ENCODE measurements around the gene SERTAD2. TPM values are rescaled to one million over a fixed set of nuclear protein-coding genes. Genes with fewer than 3 reads are reported as not detected.

SERTAD2 gene
- total and polyA plus RNA-seq, 2 of the 4 experiments (the other 2 are of a cell fraction): 5.0 to 11.0 TPM

GRCh38 chr2:64659252-64659651 lies 5.5 kb upstream of the SERTAD2 start:
- no peaks in the 10 kb centered on the region for H3K36me3 ChIP-seq (ENCODE audit: control insufficient read depth, insufficient read depth, low read length)
- H3K56ac ChIP-seq (ENCODE audit: extremely low read depth, insufficient read depth, low read length): no peak overlapping the region
- no peak overlapping the region for H3K14ac ChIP-seq (replicated peaks; ENCODE audit: low read depth, low read length)
- dilution Hi-C loops (cut with HindIII; ENCODE audit: low sequenced_read_pairs, unreplicated experiment): no loop called here
- no peaks in the 10 kb centered on the region for H3K9me3 ChIP-seq (ENCODE audit: control insufficient read depth, insufficient read depth, low read length)
- no peak overlapping the region for H3K4ac ChIP-seq (ENCODE audit: low read depth, low read length)
- ATAC-seq (ENCODE audit: low read depth) (no peak), DNase-seq (no peak)
- no peak overlapping the region for H3K9ac ChIP-seq (ENCODE audit: low read depth, low read length)
- no peak overlapping the region for H2BK5ac ChIP-seq (ENCODE audit: low read depth, low read length, poor library complexity, severe bottlenecking)
- peaks cover 3% of the 10 kb centered on the region; the same call in 1 of the 2 replicates for H3K4me1 ChIP-seq (ENCODE audit: control insufficient read depth, insufficient read depth, low read length)
- ChIA-PET POLR2A (ENCODE audit: unreplicated experiment) (no interaction called here), CTCF (no interaction called here)
- TF ChIP-seq CHD1 (IDR thresholded peaks at IDR 0.05; ENCODE audit: low read depth, low read length) (no peak), MXI1 (IDR thresholded peaks at IDR 0.05; ENCODE audit: borderline replicate concordance, low read depth, low read length) (no peak), CTCF (conservative IDR thresholded peaks at IDR 0.05; ENCODE audit: low read depth, low read length) (no peak), RCOR1 (IDR thresholded peaks at IDR 0.05; ENCODE audit: insufficient replicate concordance, low read length) (no peak), RAD21 (IDR thresholded peaks at IDR 0.05; ENCODE audit: low read length) (no peak)
- no peak overlapping the region for H4K8ac ChIP-seq (ENCODE audit: low read depth in 2 of 2, low read length in 2 of 2)
- H4K91ac ChIP-seq (ENCODE audit: insufficient read depth, low read depth, low read length): no peak overlapping the region
- H2BK120ac ChIP-seq (ENCODE audit: low read depth, low read length): no peak overlapping the region
- H2AK9ac ChIP-seq (replicated peaks; ENCODE audit: low read depth, low read length, poor library complexity): no peak overlapping the region
- no peak overlapping the region for H2AK5ac ChIP-seq (ENCODE audit: low read depth, low read length)
- H4K20me1 ChIP-seq (ENCODE audit: insufficient read depth, low read length): no peaks in the 10 kb centered on the region
- no peak overlapping the region for H4K5ac ChIP-seq (ENCODE audit: low read depth, low read length)
- H2AFZ ChIP-seq (replicated peaks; ENCODE audit: low read length, poor library complexity): no peak overlapping the region
- H3K9me1 ChIP-seq (ENCODE audit: insufficient read depth, low read length): no peaks in the 10 kb centered on the region
- in situ Hi-C loops (cut with MboI; ENCODE audit: low sequenced_read_pairs): loop anchor here (5.0 kb wide), 1 partner anchor 73 kb away; no protein-coding TSS in a partner anchor
- no peak overlapping the region for H3K4me2 ChIP-seq (ENCODE audit: low read depth, low read length)
- no peak overlapping the region for H3K18ac ChIP-seq (ENCODE audit: low read depth, low read length)
- no peak overlapping the region for H2BK15ac ChIP-seq (ENCODE audit: low read depth, low read length)
- no peak overlapping the region for H3K23ac ChIP-seq (ENCODE audit: low read depth, low read length)
- intact Hi-C loops (cut with micrococcal nuclease): no loop called here
- BruUV-seq (replicated peaks): no TSS peak
- no peak overlapping the region for H3K27ac ChIP-seq (ENCODE audit: insufficient read depth, low read length)
- no peaks in the 10 kb centered on the region for H3K79me1 ChIP-seq (ENCODE audit: low read depth in 1 of 2, low read length in 2 of 2)
- H3K4me3 ChIP-seq (ENCODE audit: insufficient read depth, low read depth, low read length): no peak overlapping the region
- 100% methylated on average over 1 of the region's 2 CpGs; no CpG with 5 or more reads in 1 of the 2 experiments for WGBS, 2 experiments (ENCODE audit: extremely low coverage in 2 of 2, insufficient read length in 1 of 2)
- H3K27me3 ChIP-seq (ENCODE audit: control insufficient read depth, insufficient read depth, low read length): no peaks in the 10 kb centered on the region
- no peak overlapping the region for H2BK20ac ChIP-seq (ENCODE audit: low read depth, low read length)
